ENCODE data around the gene PCSK6.

Gene PCSK6

GRCh38 chr15:101316529-101316928, 173.0 kb downstream of the PCSK6 start:
- no peak for DNase-seq (ENCODE audit: low read depth)
- no peak overlapping the region for H3K4me3 ChIP-seq (ENCODE audit: control insufficient read depth, low read depth, low read length)
- TF ChIP-seq CTCF (IDR thresholded peaks at IDR 0.05; ENCODE audit: control insufficient read depth, insufficient read depth, low read depth, low read length, missing control alignments) = no peak

GRCh38 chr15:101315736-101316135, 173.8 kb downstream of the PCSK6 start:
- H3K4me3 ChIP-seq (ENCODE audit: control insufficient read depth, low read depth, low read length) = no peak overlapping the region
- TF ChIP-seq CTCF (IDR thresholded peaks at IDR 0.05; ENCODE audit: control insufficient read depth, insufficient read depth, low read depth, low read length, missing control alignments) = no peak
- DNase-seq (ENCODE audit: low read depth) = no peak

- DNase-seq (ENCODE audit: low read depth) = no peak
- TF ChIP-seq CTCF (IDR thresholded peaks at IDR 0.05; ENCODE audit: control insufficient read depth, insufficient read depth, low read depth, low read length, missing control alignments) = no peak
- no peak overlapping the region for H3K4me3 ChIP-seq (ENCODE audit: control insufficient read depth, low read depth, low read length)
These were observed 175.0 kb downstream of the PCSK6 start for GRCh38 chr15:101314336-101315125.

- no peak overlapping the region for H3K4me3 ChIP-seq (ENCODE audit: control insufficient read depth, low read depth, low read length)
- no peak for DNase-seq (ENCODE audit: low read depth)
- no peak for TF ChIP-seq CTCF (IDR thresholded peaks at IDR 0.05; ENCODE audit: control insufficient read depth, insufficient read depth, low read depth, low read length, missing control alignments)
These were observed 176.3 kb downstream of the PCSK6 start for GRCh38 chr15:101313041-101313761.

GRCh38 chr15:101310508-101310907, 179.0 kb downstream of the PCSK6 start:
- TF ChIP-seq CTCF (IDR thresholded peaks at IDR 0.05; ENCODE audit: control insufficient read depth, insufficient read depth, low read depth, low read length, missing control alignments) = no peak
- DNase-seq (ENCODE audit: low read depth) = no peak
- H3K4me3 ChIP-seq (ENCODE audit: control insufficient read depth, low read depth, low read length) = no peak overlapping the region

- TF ChIP-seq CTCF (IDR thresholded peaks at IDR 0.05; ENCODE audit: control insufficient read depth, insufficient read depth, low read depth, low read length, missing control alignments) = no peak
- H3K4me3 ChIP-seq (ENCODE audit: control insufficient read depth, low read depth, low read length) = no peak overlapping the region
- no peak for DNase-seq (ENCODE audit: low read depth)
These were observed 179.4 kb downstream of the PCSK6 start for GRCh38 chr15:101310161-101310480.
